SK-N-MC (cell line): ENCODE data around the gene NRDE2.

ENCODE experiments used
- DNase-seq: peaks from one replicate; pipeline ENCODE4 v3.0.0-alpha.2; 2011; ENCODE audit warnings: low read depth, low spot score
- H3K27ac ChIP-seq: fragments of 200-600 bp; sonication (generic); 2 replicates; pipeline ENCODE4 v1.5.1; 2016; ENCODE audit warnings: mixed run types
- H3K36me3 ChIP-seq: fragments of 200-600 bp; sonication (generic); 2 replicates; pipeline ENCODE4 v1.6.1; 2017; ENCODE audit warnings: antibody characterized with exemption, low read length, mixed read lengths; ENCODE audit not compliant: insufficient read depth
- H3K4me3 ChIP-seq: fragments of 200-600 bp; sonication (generic); 2 replicates; pipeline ENCODE4 v1.5.1; 2016
- H3K9ac ChIP-seq: fragments of 200-600 bp; sonication (generic); 2 replicates; pipeline ENCODE4 v1.8.0; 2017; ENCODE audit warnings: mixed run types, mixed read lengths; ENCODE audit not compliant: insufficient read length
- H3K9me3 ChIP-seq: fragments of 200-600 bp; sonication (generic); 2 replicates; pipeline ENCODE4 v1.6.1; 2017; ENCODE audit warnings: low read depth, mild to moderate bottlenecking, antibody characterized with exemption, low read length, moderate library complexity, mixed read lengths
- EZH2 ChIP-seq: fragments of 200-600 bp; sonication (generic); IDR thresholded peaks from one replicate; pipeline ENCODE4 v1.6.1; 2017; ENCODE audit warnings: antibody characterized with exemption
- FOXP2 ChIP-seq: optimal IDR thresholded peaks from 2 replicates; pipeline ENCODE3; 2011; ENCODE audit warnings: mild to moderate bottlenecking, moderate library complexity; ENCODE audit not compliant: insufficient read depth; ENCODE audit errors: extremely low read length, control extremely low read depth
- POLR2AphosphoS5 ChIP-seq: IDR thresholded peaks from 2 replicates; pipeline ENCODE4 v1.6.1; 2012; ENCODE audit warnings: mild to moderate bottlenecking, low read depth, low read length, borderline replicate concordance

NRDE2 gene

DNA sequence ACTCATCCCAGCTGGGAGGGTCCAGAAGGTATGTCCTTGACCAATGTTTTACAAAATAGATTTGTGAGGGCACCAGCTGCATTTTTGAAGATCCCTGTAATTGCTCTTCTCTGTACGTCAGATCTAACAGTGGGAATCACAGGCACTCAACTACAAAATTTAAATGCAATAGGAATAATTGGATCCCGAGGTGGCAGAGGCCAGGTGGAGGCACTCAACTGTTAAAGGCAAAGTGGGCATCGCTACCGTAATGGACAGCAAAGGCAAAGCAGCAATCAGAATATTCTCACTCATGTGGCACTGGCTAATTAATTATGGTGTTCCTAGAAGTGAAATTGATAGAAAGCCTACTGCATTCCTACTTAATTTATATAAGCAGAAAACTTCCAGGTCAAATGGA lies 103.3 kb downstream of the NRDE2 start:
- H3K9ac ChIP-seq = no peak overlapping the region
- H3K9me3 ChIP-seq = no peaks in the 10 kb centered on the region
- H3K4me3 ChIP-seq = no peak overlapping the region
- TF ChIP-seq EZH2 (no peak), FOXP2 (no peak), POLR2AphosphoS5 (no peak)
- no peak overlapping the region for H3K27ac ChIP-seq
- H3K36me3 ChIP-seq = no peaks in the 10 kb centered on the region
- DNase-seq = no peak
